A549 (cell line): ENCODE data around the gene DDX18.

Experiments
- CHD2 ChIP-seq: fragments of 150-350 bp; IDR thresholded peaks from 2 replicates; pipeline ENCODE4 v1.6.1; 2014; ENCODE audit warnings: low read length; ENCODE audit not compliant: partially characterized antibody
- JUN ChIP-seq, 2 experiments: fragments of >200 bp; sonication (Bioruptor Twin); formaldehyde crosslinking; IDR thresholded peaks; 2 replicates in 1 of 2; 3 replicates in 1 of 2; pipeline ENCODE4 v1.6.1; 2016 to 2017
- MAFK ChIP-seq: fragments of 450-650 bp; IDR thresholded peaks from 2 replicates; pipeline ENCODE4 v1.6.1; 2014; ENCODE audit not compliant: partially characterized antibody
- MAZ ChIP-seq: fragments of 150-350 bp; IDR thresholded peaks from 2 replicates; pipeline ENCODE4 v1.6.1; 2014; ENCODE audit warnings: antibody characterized with exemption, low read depth, low read length, borderline replicate concordance
- PBX3 ChIP-seq: IDR thresholded peaks from 2 replicates; pipeline ENCODE4 v1.6.1; 2012
- POLR2A ChIP-seq: IDR thresholded peaks from 2 replicates; pipeline ENCODE4 v1.6.1; 2012; ENCODE audit warnings: mild to moderate bottlenecking, low read length
- POLR2AphosphoS2 ChIP-seq: conservative IDR thresholded peaks from 2 replicates; pipeline ENCODE4 v1.6.1; 2012; ENCODE audit warnings: low read length, improper control_type of control experiment, inconsistent platforms
- RAD21 ChIP-seq, 2 experiments: fragments of >200 bp in 1 of 2; sonication (Bioruptor Twin) in 1 of 2; formaldehyde crosslinking in 1 of 2; IDR thresholded peaks in 1 of 2; conservative IDR thresholded peaks in 1 of 2; 2 replicates in 1 of 2; 3 replicates in 1 of 2; pipeline ENCODE4 v1.6.1; 2012 to 2018; ENCODE audit warnings: inconsistent platforms in 1 of 2
- RNF2 ChIP-seq: fragments of 200-600 bp; sonication (generic); IDR thresholded peaks from 2 replicates; pipeline ENCODE4 v1.6.1; 2016; ENCODE audit warnings: low read depth, mild to moderate bottlenecking, antibody characterized with exemption, moderate library complexity, borderline replicate concordance
- ZFP36 ChIP-seq: fragments of 450-650 bp; IDR thresholded peaks from 2 replicates; pipeline ENCODE4 v1.6.1; 2014; ENCODE audit warnings: borderline replicate concordance; ENCODE audit not compliant: partially characterized antibody
- TF ChIP-seq, protein P1 (sequence below): fragments of >200 bp; sonication (Bioruptor Twin); formaldehyde crosslinking; IDR thresholded peaks from 3 replicates; pipeline ENCODE4 v1.5.1; 2016
- TF ChIP-seq, protein P2 (sequence below): fragments of 450-650 bp; IDR thresholded peaks from 2 replicates; pipeline ENCODE4 v1.6.1; 2014; ENCODE audit warnings: antibody characterized with exemption

- TF ChIP-seq JUN (IDR thresholded peaks at IDR 0.05) (no peak), POLR2A (no peak), PBX3 (no peak), MAZ (no peak), CHD2 (no peak), POLR2AphosphoS2 (no peak), RNF2 (no peak), ZFP36 (no peak), MAFK (no peak), RAD21 (conservative IDR thresholded peaks at IDR 0.05 in 1 of 2, IDR thresholded peaks at IDR 0.05 in 1 of 2) (no peak)
- TF ChIP-seq, protein P1, sequence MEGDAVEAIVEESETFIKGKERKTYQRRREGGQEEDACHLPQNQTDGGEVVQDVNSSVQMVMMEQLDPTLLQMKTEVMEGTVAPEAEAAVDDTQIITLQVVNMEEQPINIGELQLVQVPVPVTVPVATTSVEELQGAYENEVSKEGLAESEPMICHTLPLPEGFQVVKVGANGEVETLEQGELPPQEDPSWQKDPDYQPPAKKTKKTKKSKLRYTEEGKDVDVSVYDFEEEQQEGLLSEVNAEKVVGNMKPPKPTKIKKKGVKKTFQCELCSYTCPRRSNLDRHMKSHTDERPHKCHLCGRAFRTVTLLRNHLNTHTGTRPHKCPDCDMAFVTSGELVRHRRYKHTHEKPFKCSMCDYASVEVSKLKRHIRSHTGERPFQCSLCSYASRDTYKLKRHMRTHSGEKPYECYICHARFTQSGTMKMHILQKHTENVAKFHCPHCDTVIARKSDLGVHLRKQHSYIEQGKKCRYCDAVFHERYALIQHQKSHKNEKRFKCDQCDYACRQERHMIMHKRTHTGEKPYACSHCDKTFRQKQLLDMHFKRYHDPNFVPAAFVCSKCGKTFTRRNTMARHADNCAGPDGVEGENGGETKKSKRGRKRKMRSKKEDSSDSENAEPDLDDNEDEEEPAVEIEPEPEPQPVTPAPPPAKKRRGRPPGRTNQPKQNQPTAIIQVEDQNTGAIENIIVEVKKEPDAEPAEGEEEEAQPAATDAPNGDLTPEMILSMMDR: no peak
- TF ChIP-seq, protein P2, sequence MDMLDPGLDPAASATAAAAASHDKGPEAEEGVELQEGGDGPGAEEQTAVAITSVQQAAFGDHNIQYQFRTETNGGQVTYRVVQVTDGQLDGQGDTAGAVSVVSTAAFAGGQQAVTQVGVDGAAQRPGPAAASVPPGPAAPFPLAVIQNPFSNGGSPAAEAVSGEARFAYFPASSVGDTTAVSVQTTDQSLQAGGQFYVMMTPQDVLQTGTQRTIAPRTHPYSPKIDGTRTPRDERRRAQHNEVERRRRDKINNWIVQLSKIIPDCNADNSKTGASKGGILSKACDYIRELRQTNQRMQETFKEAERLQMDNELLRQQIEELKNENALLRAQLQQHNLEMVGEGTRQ: no peak
These were observed 43.8 kb upstream of the DDX18 start for GRCh38 chr2:117770730-117771129.
